HEK293 (cell line): ENCODE measurements around the gene CAPN6.

ENCODE experiments used
- CTCF ChIA-PET: fragments of 350-600 bp; formaldehyde crosslinking; extraction: SDS; loops from one replicate; lab custom pipeline; 2021; ENCODE audit warnings: antibody characterized with exemption; lab: Yijun Ruan, JAX
- POLR2A ChIA-PET: fragments of 300-600 bp; formaldehyde crosslinking; extraction: SDS; loops from one replicate; lab custom pipeline; 2020; ENCODE audit warnings: antibody characterized with exemption, inconsistent platforms; lab: Yijun Ruan, JAX
- H3K27ac ChIP-seq: fragments of 200-500 bp; sonication (Bioruptor generic); 2 replicates; pipeline ENCODE4 v1.5.1; 2014; ENCODE audit warnings: low read depth, low read length, control low read depth, inconsistent platforms; ENCODE audit errors: extremely low read depth
- H3K36me3 ChIP-seq, 2 experiments: fragments of 200-500 bp in 1 of 2; sonication (Bioruptor generic) in 1 of 2; 1 replicate in 1 of 2; 2 replicates in 1 of 2; pipeline ENCODE4 v1.5.1; 2014 to 2017; ENCODE audit warnings: inconsistent platforms in 2 of 2, low read length in 2 of 2; ENCODE audit not compliant: control insufficient read depth in 2 of 2, insufficient read depth in 1 of 2
- H3K4me1 ChIP-seq: fragments of 200-500 bp; sonication (Bioruptor generic); 2 replicates; pipeline ENCODE4 v1.5.1; 2014; ENCODE audit warnings: mild to moderate bottlenecking, low read length, inconsistent platforms; ENCODE audit not compliant: control insufficient read depth, insufficient read depth
- H3K4me3 ChIP-seq: 2 replicates; pipeline ENCODE4 v1.5.1; 2011; ENCODE audit warnings: low read depth, mild to moderate bottlenecking, control low read depth, low read length, moderate library complexity
- H3K9me3 ChIP-seq: fragments of 200-500 bp; sonication (Bioruptor generic); 2 replicates; pipeline ENCODE4 v1.5.1; 2014; ENCODE audit warnings: low read depth, low read length, inconsistent platforms; ENCODE audit not compliant: control insufficient read depth, insufficient read depth
- EGR2 ChIP-seq: fragments of 450-650 bp; formaldehyde crosslinking; IDR thresholded peaks from 2 replicates; pipeline ENCODE4 v1.5.1; 2016; ENCODE audit warnings: low read depth, missing biosample characterization, missing genetic modification characterization
- KLF17 ChIP-seq: fragments of 450-650 bp; formaldehyde crosslinking; IDR thresholded peaks from 2 replicates; pipeline ENCODE4 v1.5.1; 2016; ENCODE audit warnings: missing biosample characterization, missing genetic modification characterization
- PATZ1 ChIP-seq: fragments of 450-650 bp; formaldehyde crosslinking; IDR thresholded peaks from 2 replicates; pipeline ENCODE4 v1.5.1; 2016; ENCODE audit warnings: missing biosample characterization, missing genetic modification characterization
- SCRT2 ChIP-seq: fragments of 450-650 bp; formaldehyde crosslinking; IDR thresholded peaks from 2 replicates; pipeline ENCODE4 v1.5.1; 2016; ENCODE audit warnings: missing biosample characterization, missing genetic modification characterization
- TCF7L2 ChIP-seq: IDR thresholded peaks from 2 replicates; pipeline ENCODE4 v1.6.1; 2011; ENCODE audit warnings: low read depth, mild to moderate bottlenecking, inconsistent platforms, low read length, moderate library complexity, borderline replicate concordance
- YY2 ChIP-seq: fragments of 450-650 bp; formaldehyde crosslinking; IDR thresholded peaks from 2 replicates; pipeline ENCODE4 v1.5.1; 2016; ENCODE audit warnings: missing biosample characterization, missing genetic modification characterization
- ZNF10 ChIP-seq: fragments of 450-650 bp; formaldehyde crosslinking; IDR thresholded peaks from 2 replicates; pipeline ENCODE4 v1.5.1; 2017; ENCODE audit warnings: missing biosample characterization, missing genetic modification characterization
- ZNF184 ChIP-seq: fragments of 450-650 bp; IDR thresholded peaks from 2 replicates; pipeline ENCODE4 v1.5.1; 2018; ENCODE audit warnings: missing biosample characterization, mild to moderate bottlenecking, missing genetic modification characterization
- ZNF239 ChIP-seq: fragments of 450-650 bp; formaldehyde crosslinking; IDR thresholded peaks from 2 replicates; pipeline ENCODE4 v1.5.1; 2016; ENCODE audit warnings: missing biosample characterization, missing genetic modification characterization
- ZNF449 ChIP-seq: fragments of 450-650 bp; formaldehyde crosslinking; IDR thresholded peaks from 2 replicates; pipeline ENCODE4 v1.5.1; 2017; ENCODE audit warnings: missing biosample characterization, mild to moderate bottlenecking, missing genetic modification characterization, moderate library complexity
- ZNF48 ChIP-seq: fragments of 450-650 bp; formaldehyde crosslinking; IDR thresholded peaks from 2 replicates; pipeline ENCODE4 v1.5.1; 2016; ENCODE audit warnings: missing biosample characterization, missing genetic modification characterization
- ZNF548 ChIP-seq: fragments of 450-650 bp; formaldehyde crosslinking; IDR thresholded peaks from 2 replicates; pipeline ENCODE4 v1.5.1; 2016; ENCODE audit warnings: missing biosample characterization, missing genetic modification characterization
- ZNF571 ChIP-seq: fragments of 450-650 bp; formaldehyde crosslinking; IDR thresholded peaks from 2 replicates; pipeline ENCODE4 v1.5.0; 2017; ENCODE audit warnings: missing biosample characterization, missing genetic modification characterization
- ZNF629 ChIP-seq: fragments of 450-650 bp; formaldehyde crosslinking; IDR thresholded peaks from 2 replicates; pipeline ENCODE4 v1.5.1; 2017; ENCODE audit warnings: missing biosample characterization, missing genetic modification characterization
- ZNF645 ChIP-seq: fragments of 450-650 bp; formaldehyde crosslinking; IDR thresholded peaks from 2 replicates; pipeline ENCODE4; 2016; ENCODE audit warnings: missing biosample characterization, missing genetic modification characterization
- ZNF692 ChIP-seq: fragments of 450-650 bp; formaldehyde crosslinking; IDR thresholded peaks from 2 replicates; pipeline ENCODE4 v1.5.1; 2016; ENCODE audit warnings: missing biosample characterization, missing genetic modification characterization
- ZNF792 ChIP-seq: fragments of 450-650 bp; formaldehyde crosslinking; IDR thresholded peaks from 2 replicates; pipeline ENCODE4 v1.5.1; 2016; ENCODE audit warnings: missing biosample characterization, missing genetic modification characterization
- ZSCAN4 ChIP-seq: fragments of 450-650 bp; formaldehyde crosslinking; IDR thresholded peaks from 2 replicates; pipeline ENCODE4 v1.5.1; 2017; ENCODE audit warnings: missing biosample characterization, missing genetic modification characterization

The CAPN6 gene

GRCh38 chrX:111318901-111319300, 48.6 kb upstream of the CAPN6 start (continued):
- TF ChIP-seq ZSCAN4 (tag by site-specific recombination): no peak
- TF ChIP-seq SCRT2 (tag by site-specific recombination): no peak
- TF ChIP-seq ZNF692 (tag by site-specific recombination): no peak

- Histone ChIP-seq H3K27ac (no peak overlapping the region), H3K36me3 (no peaks in the 10 kb centered on the region), H3K9me3 (no peaks in the 10 kb centered on the region; the same call in 1 of the 2 replicates), H3K4me3 (no peak overlapping the region), H3K4me1 (no peaks in the 10 kb centered on the region)
- ChIA-PET POLR2A (no interaction called here), CTCF (interaction anchor here (0.6 kb wide), 1 partner anchor 353 kb away, joined by 3 read pairs; no protein-coding TSS in a partner anchor)
- TF ChIP-seq KLF17 (tag by site-specific recombination) (no peak), ZNF571 (tag by site-specific recombination) (no peak), ZNF792 (tag by site-specific recombination) (no peak), ZNF645 (no peak), PATZ1 (tag by site-specific recombination) (no peak), ZNF548 (tag by site-specific recombination) (no peak), ZNF449 (no peak), EGR2 (tag by site-specific recombination) (no peak)
- TF ChIP-seq, all 188 proteins: peak for 0
These were observed 38.8 kb upstream of the CAPN6 start for GRCh38 chrX:111309083-111309482.

GRCh38 chrX:111308039-111308438, 37.8 kb upstream of the CAPN6 start:
- no peaks in the 10 kb centered on the region; the same call in 1 of the 2 replicates for H3K9me3 ChIP-seq
- CTCF ChIA-PET: no interaction called here
- no peak overlapping the region for H3K4me3 ChIP-seq
- POLR2A ChIA-PET: no interaction called here
- no peaks in the 10 kb centered on the region for H3K4me1 ChIP-seq
- no peaks in the 10 kb centered on the region for H3K36me3 ChIP-seq
- no peak overlapping the region for H3K27ac ChIP-seq
- TF ChIP-seq ZNF10 (tag by site-specific recombination): no peak
- TF ChIP-seq ZNF184 (tag by site-specific recombination): no peak
- TF ChIP-seq ZNF239 (tag by site-specific recombination): no peak
- TF ChIP-seq ZNF629 (tag by site-specific recombination): no peak
- TF ChIP-seq ZNF48 (tag by site-specific recombination): no peak
- TF ChIP-seq YY2 (tag by site-specific recombination): no peak
- no peak for TF ChIP-seq TCF7L2
